Measurements from ENCODE around the gene PGM2L1.

GRCh38 chr11:74326665-74327064 lies 71.6 kb downstream of the PGM2L1 start:
- TF ChIP-seq CTCF (conservative IDR thresholded peaks at IDR 0.05) (no peak), ZFX (IDR thresholded peaks at IDR 0.05) (no peak)
